ENCODE measurements around the gene IRS1.

IRS1 gene

DNA sequence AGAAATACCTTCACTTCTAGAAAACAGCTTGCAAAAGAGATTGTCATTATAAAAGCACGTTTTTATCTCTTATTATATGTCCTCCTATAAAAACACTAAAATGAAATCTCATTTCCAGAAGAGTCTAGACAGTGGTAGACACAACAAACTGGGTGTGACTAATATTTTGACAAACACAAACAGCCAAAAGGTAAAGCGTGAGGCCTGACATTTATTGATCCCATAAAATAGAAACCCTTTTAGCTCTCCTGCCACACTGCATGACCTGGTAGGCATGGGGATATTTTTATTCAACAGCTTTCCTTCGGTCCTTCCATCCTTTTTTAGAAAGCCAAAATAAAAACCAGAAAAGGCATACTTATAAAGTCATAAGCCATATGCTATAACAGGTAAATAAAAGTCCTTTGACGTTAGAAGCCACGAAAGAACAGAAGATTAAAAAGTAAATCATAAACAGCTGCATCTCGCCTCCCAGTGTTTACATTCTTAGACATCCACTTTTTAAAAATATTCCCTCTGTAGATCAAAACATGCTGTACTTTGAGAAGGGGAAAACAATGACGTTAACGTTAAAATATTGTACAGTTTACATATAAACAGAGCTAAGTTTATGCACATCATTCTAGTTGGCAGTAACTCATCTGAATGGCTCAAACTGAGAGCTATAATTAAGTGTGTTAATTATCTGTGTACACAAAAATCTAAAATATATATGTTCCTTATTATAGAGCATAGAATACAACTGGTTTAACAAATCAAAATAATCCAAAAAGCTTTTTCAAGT lies 44.6 kb downstream of the IRS1 start:
- DNase-seq, result no peak

DNA sequence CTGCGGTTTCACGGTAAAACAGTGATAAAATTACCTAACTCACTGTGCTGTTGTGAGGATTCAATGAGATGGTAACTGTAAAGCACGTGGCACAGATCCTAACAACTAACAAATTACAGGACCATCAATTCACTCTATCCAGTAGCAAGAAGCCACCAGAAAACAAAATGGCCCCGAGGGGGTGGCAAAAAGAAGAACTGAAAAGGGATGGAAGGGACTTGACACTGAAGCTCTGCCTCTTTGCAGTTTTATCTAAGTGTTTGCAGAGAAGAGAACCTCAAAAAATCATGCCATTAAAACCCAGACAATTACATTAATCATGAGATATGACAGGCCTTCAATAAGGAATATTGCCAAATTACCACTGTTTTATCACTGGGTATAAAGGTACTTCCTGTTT lies 46.7 kb downstream of the IRS1 start:
- DNase-seq, result no peak

DNA sequence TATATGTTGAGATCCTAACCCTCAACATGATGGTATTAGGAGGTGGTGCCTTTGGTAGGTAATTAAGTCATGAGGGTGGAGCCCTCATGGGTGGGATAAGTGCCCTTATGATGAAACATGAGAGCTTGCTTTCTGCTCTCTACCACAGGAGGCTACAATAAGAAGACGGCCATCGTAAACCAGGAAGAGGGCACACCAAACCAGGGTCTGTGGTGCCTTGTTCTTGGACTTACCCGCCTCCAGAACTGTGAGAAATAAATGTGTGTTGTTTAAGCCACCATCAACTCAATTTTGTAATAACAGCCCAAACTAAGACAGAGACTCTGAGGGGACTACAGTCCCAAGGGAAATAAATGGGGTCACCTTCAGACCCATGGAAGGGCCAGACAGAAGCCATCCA lies 52.3 kb downstream of the IRS1 start:
- DNase-seq, result no peak

DNA sequence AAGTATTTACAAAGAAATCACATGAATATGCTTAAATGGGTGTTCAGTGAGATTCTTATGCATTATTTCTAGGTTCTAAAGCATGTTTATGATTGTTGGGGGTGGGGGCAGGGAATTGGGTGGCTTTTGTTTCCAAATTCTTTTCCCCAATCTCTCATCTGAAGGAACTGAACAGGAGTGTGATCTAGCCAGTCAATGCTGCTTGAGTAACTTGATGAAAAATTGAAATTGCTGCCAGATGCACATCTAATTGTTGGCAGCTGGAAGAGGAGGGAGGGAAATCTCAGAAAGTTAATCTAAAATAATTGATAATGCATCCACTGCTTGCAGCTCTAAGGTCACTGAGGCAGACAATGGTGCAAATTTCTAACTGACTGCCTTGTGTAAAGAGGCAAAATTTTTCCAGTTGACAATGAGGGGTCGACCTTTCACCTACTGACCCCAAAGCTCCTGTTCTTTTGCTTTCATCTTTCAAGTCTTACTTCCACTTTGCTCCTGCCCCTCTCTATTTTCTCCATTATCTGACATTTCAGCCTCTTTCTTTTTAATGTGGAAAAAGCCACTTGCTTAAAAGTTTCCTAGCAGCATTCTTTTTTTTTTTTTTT lies 53.3 kb downstream of the IRS1 start:
- DNase-seq, result no peak

DNA sequence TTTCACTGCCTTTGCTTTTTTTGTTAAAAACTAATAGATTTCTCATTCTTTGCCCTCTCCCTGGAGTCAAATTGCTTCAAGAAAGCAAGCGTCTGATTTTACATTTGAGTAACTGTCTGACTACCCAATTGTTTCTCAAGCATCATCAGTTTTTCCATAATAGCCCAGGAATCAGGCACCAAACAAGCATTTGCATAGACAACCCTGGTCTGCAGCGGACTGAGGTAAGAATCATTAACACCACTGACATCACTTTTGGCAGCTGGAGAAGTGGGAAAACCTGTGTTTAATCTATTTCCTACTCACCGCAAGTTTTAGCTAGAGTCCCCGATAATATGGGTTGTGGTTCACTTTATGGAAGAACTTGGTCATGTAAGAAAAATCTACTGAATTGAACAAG lies 55.7 kb downstream of the IRS1 start:
- DNase-seq, result no peak

DNA sequence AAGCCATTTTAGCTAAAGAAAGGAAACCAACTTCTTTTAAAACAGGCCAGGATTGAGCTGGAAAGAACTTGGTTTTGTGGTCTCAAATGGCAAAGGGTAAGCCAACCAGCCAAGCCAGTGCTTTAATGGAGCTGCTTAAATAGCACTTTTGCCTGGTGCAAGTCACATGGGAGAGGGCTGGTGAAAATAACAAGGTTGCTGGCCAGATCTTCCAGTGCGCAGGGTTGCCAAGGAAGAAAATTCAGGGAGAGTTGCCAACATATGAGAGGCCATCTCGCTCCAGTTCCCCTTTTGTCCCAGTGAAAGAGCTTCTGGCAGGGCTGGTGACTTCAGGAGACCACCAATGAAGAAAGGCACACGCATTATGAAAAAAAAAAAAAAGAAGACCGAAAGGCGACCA lies 57.3 kb downstream of the IRS1 start:
- no peak for DNase-seq

DNA sequence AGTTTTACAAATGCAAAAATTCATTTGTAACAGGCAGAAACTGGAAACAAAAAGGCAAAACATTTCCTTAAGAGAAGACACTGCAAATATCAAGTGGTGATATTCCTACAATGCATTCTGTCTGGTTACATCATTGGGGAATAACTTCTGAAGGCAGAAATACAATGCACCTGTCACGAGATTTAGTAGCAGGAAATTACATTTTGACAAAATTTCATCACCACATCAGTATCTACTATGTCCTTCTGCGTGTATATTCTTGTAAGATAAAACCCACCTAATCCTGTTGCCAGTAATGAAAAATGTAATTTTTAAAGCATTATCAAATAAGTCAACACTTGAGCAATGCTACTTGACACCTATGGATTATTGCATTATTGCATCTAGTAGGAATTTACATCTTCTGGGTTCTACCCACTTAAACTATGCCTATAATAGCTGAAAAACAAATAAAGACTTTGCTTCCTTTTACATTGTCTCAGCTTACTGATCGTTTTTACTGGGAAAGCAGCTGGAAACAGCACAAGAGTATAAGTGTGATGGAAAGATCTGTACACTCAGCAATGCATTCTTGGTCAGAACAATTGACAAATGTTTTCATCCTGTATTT lies 59.5 kb downstream of the IRS1 start:
- DNase-seq, result no peak

DNA sequence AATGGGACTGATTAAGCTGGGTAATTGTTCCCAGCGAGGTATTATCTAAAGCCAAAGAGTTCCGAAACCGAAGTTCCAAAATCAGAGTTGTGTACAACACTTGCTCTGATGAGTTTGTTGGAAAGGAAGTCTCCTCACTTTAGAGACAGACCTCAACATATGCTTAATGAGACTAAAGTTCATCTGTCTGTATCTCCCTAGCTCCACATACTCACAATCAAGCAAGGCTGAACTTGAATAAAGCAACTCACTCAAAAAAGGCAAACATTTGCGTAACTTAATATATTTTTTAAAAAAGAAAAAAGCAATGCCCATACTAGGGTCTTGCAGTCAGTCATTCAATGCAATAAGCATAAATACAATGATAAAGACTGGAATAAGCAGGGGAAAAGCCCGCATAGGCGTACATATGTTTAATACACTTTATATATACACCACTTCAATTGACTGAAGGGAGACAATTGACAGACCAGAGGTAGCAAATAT lies 60.0 kb downstream of the IRS1 start:
- no peak for DNase-seq

DNA sequence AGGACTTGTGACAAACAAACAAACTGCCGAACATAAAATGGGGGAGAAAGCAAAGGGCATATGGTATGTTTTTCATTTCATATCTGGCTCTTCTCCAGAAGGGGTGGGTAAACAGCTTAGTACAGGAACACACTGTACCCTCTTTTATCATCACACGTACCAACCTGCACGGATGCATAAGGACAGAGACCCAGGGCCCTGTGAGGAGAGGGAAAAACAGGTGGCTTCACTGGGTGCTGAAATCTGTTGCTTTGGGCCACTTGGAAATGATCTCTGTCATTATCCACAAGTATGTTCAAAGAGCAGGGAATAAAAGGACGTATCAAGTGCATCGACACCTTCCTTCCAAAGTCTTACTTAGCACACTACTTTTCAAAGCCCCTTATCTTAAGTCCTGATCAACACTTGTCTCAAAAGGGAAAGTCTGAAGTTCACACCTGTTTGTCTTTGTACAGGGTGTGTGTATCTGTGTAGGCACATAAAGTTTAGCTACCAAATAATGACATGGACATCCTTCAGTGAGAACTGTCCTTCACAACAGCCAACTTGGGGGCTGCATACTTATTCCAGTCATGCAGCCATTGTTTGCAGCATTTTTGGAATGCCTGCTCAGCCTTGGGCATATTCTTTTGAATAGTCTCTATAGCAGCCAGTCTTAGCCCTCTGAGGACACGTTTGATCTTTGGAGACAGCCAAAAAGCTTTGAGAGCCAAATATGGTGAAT lies 60.6 kb downstream of the IRS1 start:
- DNase-seq, result no peak

DNA sequence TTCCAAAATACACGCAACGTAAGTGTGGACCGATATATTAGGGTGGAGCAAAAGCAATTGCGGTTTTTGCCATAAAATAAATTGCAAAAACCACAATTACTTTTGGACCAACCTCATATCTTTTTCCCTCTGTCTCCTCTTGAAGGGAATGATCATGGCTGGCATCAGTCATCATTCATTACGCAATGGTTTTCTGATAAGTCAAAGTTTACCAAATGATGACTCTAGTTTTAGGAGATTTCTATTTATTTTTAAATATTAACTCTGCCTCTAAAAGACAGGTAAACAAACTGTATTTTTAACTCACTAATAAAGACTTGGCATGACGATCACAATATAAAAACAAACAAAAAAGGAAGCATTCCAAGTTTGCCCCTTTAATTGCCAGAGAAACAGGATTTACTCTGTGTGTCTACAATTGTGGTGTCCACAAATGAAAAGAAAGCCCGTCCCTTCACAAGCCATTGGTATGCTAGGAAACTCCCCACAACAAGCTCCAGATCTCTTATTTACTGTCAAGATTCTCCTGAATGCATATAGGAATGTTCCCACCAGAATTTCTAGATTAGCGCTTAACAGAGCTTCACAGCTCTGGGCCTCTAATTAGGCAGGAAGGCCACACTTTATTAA lies 61.3 kb downstream of the IRS1 start:
- DNase-seq, result no peak

DNA sequence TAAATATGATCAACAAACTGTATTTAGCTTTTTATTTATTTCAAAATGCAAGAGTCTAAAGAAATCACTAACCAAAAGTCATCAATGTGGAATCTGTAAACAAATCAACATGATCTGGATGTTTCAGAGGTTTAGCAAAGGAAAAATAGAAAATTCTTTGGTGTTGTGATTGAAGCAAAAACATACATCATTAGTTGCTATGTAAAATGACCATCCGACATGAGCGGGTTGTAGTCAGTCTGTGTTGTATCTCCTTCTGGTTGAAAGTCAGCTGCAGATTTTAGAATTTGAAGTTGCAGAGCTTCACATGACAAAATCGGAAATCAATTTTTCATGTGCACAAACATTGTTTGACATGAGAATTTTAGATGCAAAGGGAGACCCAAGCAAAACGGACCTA lies 63.2 kb downstream of the IRS1 start:
- no peak for DNase-seq

DNA sequence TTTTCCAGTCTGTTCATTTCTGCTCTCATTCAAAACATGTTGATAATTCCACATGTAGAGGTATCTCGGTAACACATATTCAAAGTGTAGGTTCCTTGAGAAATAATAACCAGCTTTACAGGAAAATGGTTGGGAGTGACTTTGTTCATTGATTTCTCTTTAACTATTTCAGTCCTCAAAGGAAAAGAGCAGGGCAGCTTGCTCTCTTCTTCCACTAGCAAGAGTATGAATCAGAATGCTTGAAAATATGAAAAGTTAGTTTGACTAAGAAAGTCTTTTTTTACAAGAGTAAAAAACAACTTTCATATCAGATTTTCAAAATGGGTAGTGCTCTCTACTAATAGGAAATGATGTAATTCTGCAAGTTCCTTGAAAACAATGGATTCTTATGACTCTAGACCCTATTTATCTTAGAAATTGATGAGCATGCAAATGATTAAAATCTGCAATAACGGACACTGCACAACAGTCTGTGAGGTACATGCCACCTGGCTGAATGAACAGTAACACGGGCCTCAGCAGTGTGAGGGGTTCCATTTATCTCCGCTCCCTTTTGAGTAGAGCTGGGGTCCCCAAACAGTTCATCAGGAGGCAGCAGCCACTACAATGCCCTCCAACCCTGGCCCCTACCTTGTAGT lies 65.6 kb downstream of the IRS1 start:
- no peak for DNase-seq

DNA sequence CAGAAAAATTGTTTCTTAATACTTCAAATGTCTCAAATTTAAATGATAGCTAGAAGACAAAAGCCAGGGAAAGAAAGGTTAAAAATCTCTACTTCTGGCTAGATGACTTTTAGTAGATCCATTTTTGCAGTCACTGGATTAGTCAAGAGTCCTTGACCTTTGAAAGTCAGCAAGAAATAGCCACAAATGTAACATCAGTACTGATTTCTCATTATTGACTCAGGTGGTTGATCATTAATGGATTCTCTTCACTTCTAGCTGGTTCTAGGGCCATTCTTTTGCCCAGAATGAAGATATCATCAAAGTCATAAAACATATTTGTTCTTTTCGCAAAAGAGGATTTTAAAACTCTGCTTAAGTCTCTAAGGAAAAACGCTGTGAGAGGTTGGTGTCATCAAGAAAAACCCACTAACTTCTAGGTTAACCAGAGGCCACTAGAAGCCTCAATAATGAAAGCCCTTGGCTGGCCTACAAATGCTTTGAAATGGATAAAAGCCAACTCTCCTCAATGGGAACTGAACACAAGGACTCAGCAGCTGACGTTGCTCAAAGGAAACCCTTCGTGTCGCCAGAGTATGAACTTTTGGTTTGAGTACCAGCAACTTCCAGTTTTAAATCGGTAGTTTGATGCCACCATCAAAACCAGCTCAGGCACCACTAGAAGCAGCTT lies 66.3 kb downstream of the IRS1 start:
- no peak for DNase-seq

DNA sequence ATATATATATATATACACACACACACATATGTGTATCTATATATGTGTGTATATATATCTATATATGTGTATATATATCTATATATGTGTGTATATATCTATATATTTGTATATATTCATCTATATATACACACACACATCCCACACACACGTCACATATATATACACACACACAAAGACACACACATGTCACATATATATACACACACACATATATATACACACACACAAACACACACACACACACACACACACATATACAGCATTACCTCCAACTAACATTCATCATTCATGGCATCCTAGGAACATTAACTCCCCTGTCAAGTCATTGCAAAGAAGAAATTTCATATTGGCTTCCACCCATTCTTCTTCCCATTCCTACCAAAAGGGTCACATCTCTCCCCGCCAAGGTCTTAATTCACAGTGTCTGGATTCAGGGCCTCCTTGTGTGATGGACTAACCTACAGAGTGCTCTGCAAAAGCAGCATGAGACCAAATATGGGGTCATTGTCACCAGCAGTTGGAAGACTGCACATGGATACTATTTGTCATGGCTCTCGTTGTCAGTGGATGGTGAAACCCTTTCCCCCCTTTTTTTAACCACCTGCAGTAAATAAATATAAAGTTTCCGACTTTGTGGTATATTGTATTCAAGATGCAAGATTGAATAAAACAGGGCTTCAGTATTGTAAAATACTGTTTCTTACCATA lies 67.0 kb downstream of the IRS1 start:
- DNase-seq, result no peak

DNA sequence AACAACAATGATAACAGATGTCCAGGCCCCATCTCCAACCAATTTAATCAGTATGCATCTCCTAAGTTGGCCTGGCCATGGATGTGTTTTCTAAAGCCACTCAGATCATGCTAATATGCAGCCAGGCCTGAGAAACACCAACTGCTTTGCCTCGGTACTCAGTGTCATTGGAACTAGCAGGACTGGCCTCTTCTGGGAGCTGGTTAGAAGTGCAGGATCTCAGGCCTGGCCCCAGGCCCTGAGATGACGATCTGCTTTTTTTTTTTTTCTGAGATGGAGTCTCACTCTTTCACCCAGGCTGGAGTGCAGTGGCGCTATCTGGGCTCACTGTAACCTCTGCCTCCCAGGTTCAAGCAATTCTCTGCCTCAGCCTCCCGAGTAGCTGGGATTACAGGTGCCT lies 69.1 kb downstream of the IRS1 start:
- no peak for DNase-seq

DNA sequence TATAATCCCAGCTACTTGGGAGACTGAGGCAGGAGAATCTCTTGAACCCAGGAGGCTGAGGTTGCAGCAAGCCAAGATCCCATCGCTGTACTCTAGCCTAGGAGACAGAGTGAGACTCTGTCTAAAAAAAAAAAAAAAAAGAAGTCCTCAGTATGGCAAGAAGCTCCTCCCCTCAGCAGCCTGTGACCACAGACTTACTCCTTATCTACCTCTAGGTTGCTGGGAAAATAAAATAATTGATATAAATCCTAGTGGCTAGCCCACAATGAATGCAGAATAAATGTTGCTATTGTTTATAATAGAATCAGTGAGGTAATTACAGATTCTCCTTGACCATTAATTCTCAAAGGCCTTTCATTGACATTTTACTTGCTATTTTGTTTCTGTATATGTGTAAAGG lies 70.6 kb downstream of the IRS1 start:
- no peak for DNase-seq

DNA sequence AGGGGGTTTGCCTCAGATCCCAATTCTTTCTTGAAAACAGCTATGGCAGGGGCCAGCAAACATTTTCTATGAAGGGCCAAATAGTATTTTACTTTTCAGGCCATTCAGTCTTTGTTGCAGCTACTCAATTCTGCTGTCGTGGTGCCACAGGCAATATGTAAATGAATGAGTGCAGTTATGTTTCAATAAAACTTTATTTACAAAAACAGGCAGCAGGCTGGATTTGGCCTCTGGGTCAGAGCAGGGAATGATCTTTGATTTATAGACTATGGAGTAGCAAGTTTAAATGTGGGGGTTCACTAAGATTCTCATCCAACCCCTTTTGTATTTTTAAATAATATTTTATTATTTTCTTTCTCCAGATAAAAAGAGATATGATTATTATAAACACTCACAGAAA lies 72.4 kb downstream of the IRS1 start:
- DNase-seq, result no peak

DNA sequence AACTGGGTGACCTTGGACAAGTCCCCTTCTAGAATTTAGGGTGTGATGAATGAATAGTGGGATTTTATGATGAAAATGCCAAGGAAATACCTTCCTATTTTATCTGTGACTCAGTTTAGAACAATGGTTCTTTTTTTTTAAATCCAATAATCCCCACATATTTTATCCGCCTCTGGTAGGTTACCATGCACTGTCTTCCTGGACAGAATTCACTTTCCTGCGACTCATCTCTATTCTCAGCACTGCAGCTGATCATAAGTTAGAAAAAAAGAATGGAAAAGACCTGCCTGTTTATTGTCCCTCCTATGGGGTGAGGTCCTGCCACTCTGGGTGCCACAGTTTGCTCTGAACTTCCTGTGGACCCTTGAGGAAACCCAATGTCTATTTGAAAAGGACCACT lies 73.1 kb downstream of the IRS1 start:
- DNase-seq, result no peak

DNA sequence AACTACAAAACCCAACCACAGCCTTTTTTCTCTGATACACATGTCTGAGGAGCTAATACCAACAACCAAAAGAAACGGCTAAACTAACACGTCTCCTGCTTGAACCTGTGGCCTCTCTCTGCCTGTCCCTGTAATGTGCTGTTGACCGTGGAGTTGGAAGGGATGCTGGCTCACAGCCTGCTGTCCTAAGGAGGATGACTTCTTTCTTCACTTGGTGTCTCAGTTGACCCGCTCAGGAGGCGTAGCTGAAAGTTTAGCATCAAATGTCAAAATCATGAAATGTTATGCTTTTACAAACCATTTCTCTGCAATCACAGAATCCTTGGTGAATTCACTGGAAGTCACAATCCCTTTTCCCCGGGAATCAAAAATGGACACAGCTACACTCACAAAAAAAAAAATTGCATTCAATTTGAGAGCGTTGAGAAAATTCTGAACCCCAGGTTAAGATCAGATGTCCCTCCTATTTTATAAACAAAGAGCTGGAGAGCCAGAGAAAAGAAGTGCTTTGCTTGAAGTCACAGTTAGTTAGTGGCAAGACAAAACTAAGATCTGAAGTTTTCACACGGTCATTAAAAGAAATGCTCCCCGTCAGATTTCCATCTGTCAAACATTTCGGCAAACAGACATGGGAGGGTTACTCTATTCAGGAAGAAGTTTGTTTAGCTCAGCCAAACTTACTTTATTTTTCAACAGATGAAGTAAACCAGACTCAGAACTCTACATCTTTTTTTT lies 74.3 kb downstream of the IRS1 start:
- DNase-seq, result no peak

DNA sequence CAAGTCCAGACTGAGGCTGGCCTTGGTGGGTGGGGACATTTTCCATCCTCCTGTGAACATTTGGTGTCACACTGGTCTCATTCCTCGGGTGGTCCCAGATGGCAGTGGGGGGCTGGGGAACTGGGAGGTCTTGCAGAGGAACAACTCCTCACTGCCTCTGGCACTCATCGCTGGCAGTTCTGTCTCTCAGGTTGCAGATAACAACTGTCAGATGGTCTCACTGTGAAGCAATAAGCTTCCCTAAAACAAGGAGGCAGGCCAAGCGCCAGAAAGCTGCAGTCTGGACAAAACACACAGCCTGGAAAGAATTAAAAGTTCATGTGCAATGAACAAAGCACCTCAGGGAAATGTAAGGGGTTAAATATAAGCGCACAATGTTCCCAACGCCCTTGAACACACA lies 78.1 kb downstream of the IRS1 start:
- no peak for DNase-seq

DNA sequence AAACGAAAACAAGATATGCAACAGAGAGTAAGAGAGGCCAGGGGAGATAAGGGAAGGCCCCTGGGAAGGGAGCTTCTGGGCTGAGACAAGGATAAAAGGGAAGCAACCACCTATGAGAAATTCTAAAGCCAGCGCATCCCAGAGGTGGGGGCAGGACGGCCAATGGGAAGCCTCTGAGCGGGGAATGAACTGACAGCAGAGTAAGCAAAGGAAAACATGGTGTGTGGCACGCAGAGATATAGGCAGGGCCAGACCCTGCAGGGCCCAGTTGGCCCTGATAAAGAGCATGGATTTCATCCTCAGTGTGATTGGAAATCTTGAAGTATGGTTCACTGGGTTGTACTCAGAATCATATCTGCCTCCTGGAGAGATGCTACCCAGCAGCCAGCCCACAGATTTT lies 78.7 kb downstream of the IRS1 start:
- DNase-seq, result no peak
